HG03520 (cell line): Measurements from ENCODE around the gene OR6F1.
"Not testable (repeated sequence)": the region's sequence is repeated elsewhere in the genome, so short reads cannot be mapped to it uniquely, and the experiment has no call there.

Experiments
- ATAC-seq: cut with Tn5 transposase; IDR thresholded peaks from one replicate; pipeline ENCODE4 v1.9.1; 2021; ENCODE audit warnings: mild to moderate bottlenecking, moderate library complexity; ENCODE audit not compliant: unreplicated experiment

The OR6F1 gene

DNA sequence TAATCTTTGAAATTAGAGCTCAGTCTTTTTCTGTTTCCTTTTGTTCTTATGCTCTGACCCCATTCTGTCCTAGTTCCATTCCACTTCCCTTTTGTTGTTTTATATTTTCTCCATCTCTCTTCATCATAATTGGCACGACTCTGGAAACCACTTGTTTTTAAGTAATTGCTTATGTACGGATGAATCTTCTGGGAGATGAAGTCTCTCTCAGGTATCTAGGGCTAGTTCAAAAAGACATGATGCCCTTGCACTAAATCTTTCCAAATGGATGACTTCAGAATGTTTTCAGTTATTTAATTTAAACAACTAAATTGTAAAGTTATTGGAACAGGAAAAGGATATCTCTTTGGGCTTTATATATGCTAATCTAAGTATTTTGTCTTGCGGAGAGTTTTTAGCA is at the start of gene OR6F1:
TSS of gene OR6F1 (minus strand) at position 101 of the 400 bp plus-strand sequence. CDS start 3,891 bp downstream, outside the sequence.
- ATAC-seq: no peak

DNA sequence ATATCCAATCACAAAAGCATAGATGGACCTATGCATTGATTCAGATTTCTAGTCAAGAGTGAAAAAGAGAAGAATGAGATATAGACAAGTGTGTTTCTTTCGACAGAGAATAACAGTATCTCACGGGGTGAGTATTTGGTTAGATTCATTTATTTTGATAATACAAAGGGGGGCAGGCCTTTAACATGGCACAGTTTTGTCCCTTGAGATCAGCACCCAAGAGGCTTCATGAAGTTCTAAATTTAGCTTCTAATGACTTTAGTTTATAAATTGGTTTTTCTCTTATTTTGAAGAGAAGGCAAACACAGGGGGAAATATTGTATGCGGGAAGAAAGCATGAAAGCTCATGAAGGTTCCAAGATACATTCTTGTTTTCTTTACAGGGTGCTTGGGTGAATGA is 44.0 kb upstream of the OR6F1 start, which contains the start of gene OR1C1:
TSS of gene OR1C1 (minus strand) at position 101 of the 400 bp plus-strand sequence. CDS start 2,150 bp downstream, outside the sequence.
- no peak for ATAC-seq

DNA sequence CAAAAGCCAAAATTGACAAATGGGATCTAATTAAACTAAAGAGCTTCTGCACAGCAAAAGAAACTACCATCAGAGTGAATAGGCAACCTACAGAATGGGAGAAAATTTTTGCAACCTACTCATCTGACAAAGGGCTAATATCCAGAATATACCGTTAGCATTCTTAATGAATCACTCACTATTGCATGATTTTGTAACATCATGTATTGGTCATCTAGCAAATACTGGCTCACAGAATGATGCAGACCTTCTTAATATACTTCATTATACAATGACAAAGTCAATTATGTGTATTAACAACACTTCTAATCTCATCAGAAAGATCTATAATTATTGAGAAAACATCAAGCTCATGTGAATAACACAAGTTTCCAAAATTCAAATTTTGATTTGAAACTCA is 37.9 kb upstream of the OR6F1 start:
- not testable (repeated sequence) for ATAC-seq

DNA sequence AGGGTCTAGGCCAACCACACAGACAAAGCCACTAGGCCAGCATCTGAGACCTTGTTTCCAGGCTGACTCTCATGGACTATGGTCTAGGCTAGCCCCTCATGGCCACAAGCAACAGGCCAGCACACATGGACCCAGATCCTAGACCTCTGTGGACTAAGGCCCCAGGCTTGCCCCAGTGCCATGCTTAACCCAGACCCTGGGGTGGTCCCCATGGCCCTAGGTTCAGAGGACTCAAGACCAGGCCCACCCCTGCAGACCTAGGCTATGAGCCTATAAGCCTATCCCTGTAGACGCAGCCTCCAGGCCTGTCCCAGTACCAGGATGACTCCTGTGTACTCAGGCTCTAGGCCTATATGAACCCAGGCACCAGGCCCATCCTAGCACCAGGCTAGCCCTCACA is 33.4 kb upstream of the OR6F1 start:
- ATAC-seq: no peak

DNA sequence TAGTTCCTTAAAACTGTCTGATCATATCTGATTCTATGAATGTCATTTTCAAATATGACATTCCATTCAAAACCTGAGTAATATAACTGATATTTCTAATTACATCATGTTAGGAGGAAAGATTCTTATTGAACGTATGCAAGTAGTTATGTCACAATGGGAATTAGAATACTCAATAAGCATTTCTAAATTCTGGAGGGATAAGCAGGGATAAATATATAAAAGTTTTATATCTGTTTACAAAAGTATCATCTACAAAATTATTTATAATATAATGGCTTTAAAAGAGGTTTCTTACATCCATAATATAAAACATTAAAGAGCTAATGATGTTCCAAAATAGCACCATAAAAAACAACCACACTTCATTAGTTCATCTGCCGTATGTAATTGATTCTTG is 31.6 kb upstream of the OR6F1 start, which contains the start of gene OR14A2:
TSS of gene OR14A2 (minus strand) at position 101 of the 400 bp plus-strand sequence.
- ATAC-seq: no peak

DNA sequence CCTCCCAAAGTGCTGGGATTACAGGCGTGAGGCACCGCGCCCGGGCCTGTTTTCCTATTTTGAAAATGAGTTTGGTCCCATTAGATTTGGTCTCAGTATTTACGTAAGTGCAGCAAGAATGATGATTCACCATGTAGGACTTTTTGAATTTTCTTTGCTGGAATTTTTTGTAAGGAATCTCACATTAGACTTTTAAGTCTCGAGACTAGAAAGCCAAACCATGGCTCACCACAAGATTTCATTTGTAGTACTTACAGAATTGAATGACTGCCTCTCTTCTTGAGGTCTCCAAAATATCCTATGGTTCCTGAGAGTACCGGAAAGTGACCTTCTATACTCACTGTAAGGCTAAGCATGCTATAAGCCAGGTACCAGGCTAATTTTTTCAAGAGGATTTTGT is 31.2 kb upstream of the OR6F1 start:
- ATAC-seq: no peak

DNA sequence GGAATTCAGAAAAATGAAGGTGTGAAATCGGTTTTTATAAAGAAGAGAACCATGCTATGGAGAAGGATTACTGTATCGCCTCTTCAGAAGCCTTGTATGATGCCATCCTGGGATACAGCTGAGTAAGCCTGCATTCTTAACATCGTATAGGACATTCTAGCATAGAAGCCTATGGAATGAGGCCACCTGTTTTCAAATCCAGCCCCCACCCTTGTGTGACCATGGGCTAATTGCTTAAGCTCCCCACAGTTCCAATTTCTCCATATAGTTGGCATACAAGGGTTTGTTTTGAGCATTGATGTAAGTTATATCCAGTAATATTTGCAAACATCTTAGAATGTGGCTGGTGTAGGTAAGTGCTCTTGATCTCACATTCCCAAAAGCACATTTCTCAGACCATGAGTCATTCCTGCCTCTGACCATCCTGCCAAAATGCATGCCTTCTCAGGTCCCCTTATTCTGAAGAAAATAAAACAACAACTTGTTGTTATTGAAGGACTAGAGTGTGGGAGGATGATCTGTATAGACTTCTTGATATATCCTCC is 30.0 kb upstream of the OR6F1 start:
- ATAC-seq: no peak

DNA sequence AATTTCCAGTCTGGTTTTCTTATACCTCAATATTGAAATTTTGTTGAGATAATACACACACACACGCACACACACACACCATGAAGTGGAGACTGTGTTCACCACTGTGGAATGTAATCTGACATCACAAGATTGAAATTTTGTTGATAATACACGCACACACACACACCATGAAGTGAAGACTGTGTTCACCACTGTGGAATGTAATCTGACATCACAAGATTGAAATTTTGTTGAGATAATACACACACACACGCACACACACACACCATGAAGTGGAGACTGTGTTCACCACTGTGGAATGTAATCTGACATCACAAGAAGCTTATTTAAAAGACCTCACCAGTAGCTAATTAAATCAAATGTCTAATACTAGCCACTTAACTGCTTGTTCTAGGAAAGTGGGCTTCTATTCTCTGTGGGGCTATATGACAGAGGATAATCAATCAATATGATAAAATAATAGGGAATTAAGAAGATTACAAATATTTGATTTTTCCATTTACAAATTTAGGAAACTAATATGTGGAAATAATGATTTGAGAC is 25.8 kb upstream of the OR6F1 start:
- not testable (repeated sequence) for ATAC-seq

DNA sequence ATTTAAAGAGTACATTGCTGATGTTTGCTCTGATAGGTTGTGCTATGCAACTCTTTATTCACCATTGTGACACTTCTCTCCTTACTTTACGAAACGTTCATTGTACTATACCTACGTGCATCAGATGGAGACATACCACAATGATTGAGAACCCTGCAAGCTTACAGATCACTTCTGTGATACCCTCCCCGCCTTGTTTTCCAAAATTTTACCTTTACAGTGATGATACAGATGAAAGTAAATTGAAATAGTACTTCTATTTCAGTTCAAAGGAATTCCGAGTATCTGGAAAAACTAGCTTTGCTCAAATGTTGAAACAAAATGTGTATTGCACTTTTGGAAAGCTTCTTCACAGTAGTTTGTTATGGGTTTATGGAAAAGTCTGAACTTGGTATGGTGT is 25.3 kb upstream of the OR6F1 start:
- no peak for ATAC-seq

DNA sequence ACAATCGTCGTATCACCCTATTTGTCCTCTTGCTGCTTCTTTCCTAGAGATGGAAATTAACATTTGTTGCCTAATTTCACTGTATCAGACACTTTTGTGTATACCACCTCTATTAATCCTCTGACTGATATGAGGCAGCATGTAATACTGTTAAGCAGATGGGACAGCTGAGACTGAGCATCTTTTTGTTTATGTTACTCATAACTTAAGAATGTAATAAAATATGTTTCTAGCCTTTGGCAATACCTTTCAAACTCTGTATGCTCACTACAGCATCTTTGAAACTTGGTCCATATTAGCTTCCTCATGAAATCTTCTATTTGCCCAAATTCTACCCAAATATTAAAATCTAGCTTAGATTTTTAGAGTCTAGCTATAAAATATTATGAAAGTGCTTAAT is 24.3 kb upstream of the OR6F1 start:
- ATAC-seq: no peak

DNA sequence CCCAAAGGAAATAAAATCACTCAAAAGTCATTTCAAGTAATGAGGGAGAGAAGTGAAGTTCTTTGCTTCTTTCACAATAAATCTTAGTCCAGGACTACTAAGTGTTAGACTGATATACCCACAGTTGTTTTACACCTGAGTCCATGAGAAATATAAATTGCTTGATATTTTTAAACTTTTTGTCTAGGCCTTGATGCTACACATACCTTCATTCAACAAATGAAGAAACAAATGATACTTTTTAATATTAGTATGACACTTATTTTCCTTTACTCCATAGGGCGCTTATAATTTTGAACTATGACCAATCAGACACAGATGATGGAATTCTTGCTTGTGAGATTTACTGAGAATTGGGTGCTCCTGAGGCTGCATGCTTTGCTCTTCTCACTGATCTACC is 21.9 kb upstream of the OR6F1 start, which contains the start of gene OR14K1:
TSS of gene OR14K1 (plus strand) at position 301 of the 400 bp plus-strand sequence. CDS start at position 301, 0 bp downstream.
- no peak for ATAC-seq

DNA sequence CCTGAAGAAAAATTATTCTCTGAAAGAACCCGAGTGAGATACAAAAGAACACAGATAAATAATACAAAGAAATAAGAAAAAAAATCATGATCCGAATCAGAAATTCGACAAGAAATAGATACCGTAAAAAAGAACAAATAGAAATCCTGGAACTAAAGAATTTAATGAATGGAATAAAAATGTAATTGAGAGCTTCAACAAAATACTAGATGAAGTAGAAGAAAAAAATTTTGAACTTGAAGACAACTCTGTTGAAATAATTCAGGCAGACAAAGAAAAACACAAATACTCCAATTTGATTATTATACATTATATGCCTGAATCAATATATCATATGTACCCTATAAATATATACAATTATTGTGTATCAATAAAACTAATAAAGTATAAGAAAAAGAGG is 4.8 kb upstream of the OR6F1 start:
- ATAC-seq: no peak

DNA sequence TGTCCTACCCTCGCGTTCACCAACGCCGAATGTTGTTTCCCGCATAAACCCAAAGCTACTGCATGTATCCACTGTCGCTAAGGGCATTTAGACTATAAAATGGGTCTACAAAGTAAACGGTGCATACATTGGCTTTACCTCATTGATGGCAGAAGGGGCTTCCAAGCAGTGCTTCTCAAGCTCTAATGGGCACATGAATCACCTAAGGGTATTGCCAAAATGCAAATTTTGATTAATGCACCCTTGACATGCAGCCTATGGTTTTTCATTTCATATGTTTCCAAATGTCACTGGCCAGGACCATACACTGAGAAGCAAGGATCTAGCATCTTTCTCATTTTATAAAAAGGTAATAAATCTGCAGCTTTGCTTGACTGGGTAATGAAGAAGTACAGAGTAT is 2.7 kb downstream of the OR6F1 start:
- ATAC-seq: no peak

DNA sequence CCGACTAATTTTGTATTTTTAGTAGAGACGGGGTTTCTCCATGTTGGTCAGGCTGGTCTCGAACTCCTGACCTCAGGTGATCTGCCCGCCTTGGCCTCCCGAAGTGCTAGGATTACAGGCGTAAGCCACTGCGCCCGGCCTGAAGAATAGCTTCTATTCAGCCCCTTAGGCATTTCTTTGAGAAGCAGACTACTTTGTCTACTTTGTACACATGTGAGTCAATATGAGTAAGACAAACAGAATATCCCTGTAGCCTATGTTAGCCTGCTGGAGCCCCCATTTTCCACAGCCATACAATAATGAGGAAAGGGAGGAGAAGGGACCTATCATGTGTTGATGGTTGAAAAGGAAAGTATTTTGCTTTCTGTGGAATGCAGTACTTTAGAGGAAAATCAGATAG is 5.8 kb downstream of the OR6F1 start:
- ATAC-seq: not testable (repeated sequence)

DNA sequence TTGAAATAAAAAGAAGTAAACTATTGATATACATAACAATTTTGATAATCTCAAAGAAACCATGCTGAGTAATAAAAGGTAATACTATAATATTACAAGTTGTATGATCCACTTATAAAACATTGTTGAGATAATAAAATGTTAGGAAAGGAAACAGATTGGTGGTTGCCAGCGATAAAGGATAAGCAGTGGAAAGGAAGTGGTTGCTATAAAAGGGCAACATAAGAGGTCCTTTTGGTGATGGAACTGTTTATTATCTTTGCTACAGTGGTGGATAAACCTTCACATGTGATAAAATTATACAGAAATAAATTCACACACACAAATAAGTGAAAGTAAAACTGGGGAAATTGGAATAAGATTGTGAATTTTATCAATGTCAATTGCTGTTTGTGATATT is 15.1 kb downstream of the OR6F1 start:
- ATAC-seq: no peak

DNA sequence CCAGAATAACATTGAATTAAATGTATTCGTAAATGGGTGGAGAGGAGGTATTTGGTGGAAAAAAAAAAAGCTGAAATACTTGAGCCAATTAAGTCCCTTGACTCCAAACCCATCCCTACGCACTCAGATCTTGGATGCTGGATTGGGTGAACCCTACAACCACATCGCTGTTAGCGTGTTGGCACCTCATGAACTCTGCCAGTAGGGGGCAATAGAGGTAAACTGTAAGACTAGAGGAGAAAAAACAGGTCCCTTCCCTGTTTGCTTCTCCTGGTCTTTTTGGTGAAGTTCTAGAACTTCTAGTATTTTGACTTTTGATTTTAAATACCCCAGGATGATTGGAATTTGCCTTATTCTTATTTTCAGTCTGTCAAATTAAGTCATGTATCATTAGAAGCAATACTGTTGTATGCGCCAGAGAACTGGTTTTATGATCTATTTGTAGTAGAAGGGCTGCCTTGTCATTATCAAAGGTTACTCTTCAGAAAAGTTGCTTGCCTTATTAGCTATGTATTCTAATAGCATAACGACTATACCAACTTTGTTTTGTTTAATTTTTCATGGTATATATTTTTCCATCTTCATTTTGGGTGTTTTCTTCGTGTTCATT is 35.1 kb downstream of the OR6F1 start:
- peak; percentile 94 for ATAC-seq

DNA sequence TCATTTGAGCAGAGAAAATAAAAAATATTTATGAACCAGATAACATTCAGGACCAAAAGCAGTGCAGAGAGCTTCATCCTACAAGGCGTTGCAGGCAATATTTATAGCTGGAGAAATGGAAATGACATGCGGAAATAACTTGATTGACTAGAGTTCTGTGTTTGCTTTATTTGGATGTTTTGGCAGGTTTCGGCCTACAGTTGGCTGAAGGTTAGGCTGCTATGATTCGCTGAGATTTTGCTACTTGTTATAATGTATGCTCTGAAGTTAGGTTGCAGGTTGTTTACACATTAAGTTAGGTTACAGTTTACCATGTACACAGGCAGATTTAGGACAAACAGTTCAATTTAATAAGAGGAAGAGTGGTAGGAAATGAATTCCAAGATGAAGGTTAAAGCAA is 36.3 kb downstream of the OR6F1 start:
- no peak for ATAC-seq

DNA sequence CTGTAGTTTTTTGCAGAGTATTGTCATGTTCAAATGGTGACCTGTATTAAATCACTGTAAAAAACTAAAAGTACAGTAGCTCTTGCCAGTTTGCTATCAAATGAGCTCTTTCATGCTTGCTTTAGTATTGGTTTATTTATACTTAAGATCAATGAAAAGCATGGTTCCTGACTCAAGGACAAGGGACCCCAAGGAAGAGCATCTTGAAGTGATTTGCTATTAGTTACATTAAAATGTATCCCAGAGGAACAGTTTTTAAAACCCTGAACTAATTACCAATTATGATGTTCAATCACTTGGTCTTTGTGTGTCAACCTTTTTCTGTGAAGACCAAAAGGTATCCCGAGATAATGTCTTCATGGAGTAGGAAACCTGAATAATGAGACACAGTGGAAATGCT is 36.8 kb downstream of the OR6F1 start, which contains the start of gene OR13G1:
TSS of gene OR13G1 (minus strand) at position 101 of the 400 bp plus-strand sequence. CDS start 6,698 bp downstream, outside the sequence.
- no peak for ATAC-seq

DNA sequence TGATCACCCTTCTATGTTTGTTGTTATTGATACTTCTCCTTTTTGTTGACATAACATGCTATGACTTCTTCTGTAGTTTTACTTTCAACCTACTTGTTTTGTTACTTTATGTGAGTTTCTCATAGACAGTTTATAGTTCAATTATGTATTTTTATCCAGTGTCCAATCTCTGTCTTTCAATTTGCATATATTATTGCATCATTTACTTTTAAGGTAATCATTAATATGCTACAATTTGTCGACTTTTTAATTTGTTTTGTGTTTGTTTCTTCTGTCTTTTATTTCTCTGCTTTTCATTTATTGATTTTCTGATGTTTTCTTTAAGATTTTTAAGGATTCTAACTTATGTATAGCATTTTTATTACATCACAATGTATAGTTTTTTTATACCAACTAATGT is 47.2 kb downstream of the OR6F1 start:
- no peak for ATAC-seq
